ENCODE results near the gene AMOTL1. TPM values are rescaled to one million over a fixed set of nuclear protein-coding genes. Genes with fewer than 3 reads are reported as not detected.
"Not testable (repeated sequence)": the region's sequence is repeated elsewhere in the genome, so short reads cannot be mapped to it uniquely, and the experiment has no call there.

Gene AMOTL1
- total and polyA plus RNA-seq, 3 experiments from 2014 or later: 0.12 to 0.78 (median 0.50) TPM

- H3K4me1 Mint-ChIP-seq: no peaks in the 10 kb centered on the region
- Histone ChIP-seq H3K27me3 (ENCODE audit: insufficient read depth, low read length, poor library complexity, severe bottlenecking) (no peaks in the 10 kb centered on the region), H3K4me3 (ENCODE audit: low read length) (no peak overlapping the region), H3K36me3 (ENCODE audit: insufficient read depth, low read length) (no peaks in the 10 kb centered on the region), H3K9me3 (ENCODE audit: low read length) (no peaks in the 10 kb centered on the region), H3K4me1 (ENCODE audit: insufficient read depth, low read length) (no peaks in the 10 kb centered on the region), H3K27ac (ENCODE audit: low read depth, low read length) (no peak overlapping the region)
- no peak overlapping the region for H3K4me3 Mint-ChIP-seq
- no peaks in the 10 kb centered on the region for H3K9me3 Mint-ChIP-seq
- no peak overlapping the region for H3K27ac Mint-ChIP-seq
- CTCF ChIA-PET: no interaction called here
- DNase-seq: no peak
- no peaks in the 10 kb centered on the region for H3K36me3 Mint-ChIP-seq
- POLR2A ChIA-PET: no interaction called here
- H3K27me3 Mint-ChIP-seq: peaks cover 4 to 32% of the 10 kb centered on the region in 2 donors
Measured at GRCh38 chr11:94844031-94844430, 75.9 kb downstream of the AMOTL1 start.

GRCh38 chr11:94845622-94846021 is 77.5 kb downstream of the AMOTL1 start:
- Mint-ChIP-seq H3K36me3 (no peaks in the 10 kb centered on the region), H3K9me3 (no peaks in the 10 kb centered on the region), H3K4me3 (no peak overlapping the region), H3K27me3 (peaks cover 4 to 33% of the 10 kb centered on the region in 2 donors), H3K4me1 (no peaks in the 10 kb centered on the region), H3K27ac (no peak overlapping the region)
- Histone ChIP-seq H3K27me3 (ENCODE audit: insufficient read depth, low read length, poor library complexity, severe bottlenecking) (no peaks in the 10 kb centered on the region), H3K36me3 (ENCODE audit: insufficient read depth, low read length) (no peaks in the 10 kb centered on the region), H3K27ac (ENCODE audit: low read depth, low read length) (no peak overlapping the region), H3K4me3 (ENCODE audit: low read length) (no peak overlapping the region), H3K9me3 (ENCODE audit: low read length) (no peaks in the 10 kb centered on the region), H3K4me1 (ENCODE audit: insufficient read depth, low read length) (no peaks in the 10 kb centered on the region)
- DNase-seq: no peak
- ChIA-PET CTCF (no interaction called here), POLR2A (no interaction called here)

- Histone ChIP-seq H3K9me3 (ENCODE audit: low read length) (no peaks in the 10 kb centered on the region), H3K4me3 (ENCODE audit: low read length) (no peak overlapping the region), H3K4me1 (ENCODE audit: insufficient read depth, low read length) (no peaks in the 10 kb centered on the region), H3K36me3 (ENCODE audit: insufficient read depth, low read length) (no peaks in the 10 kb centered on the region), H3K27ac (ENCODE audit: low read depth, low read length) (no peak overlapping the region), H3K27me3 (ENCODE audit: insufficient read depth, low read length, poor library complexity, severe bottlenecking) (no peaks in the 10 kb centered on the region)
- Mint-ChIP-seq H3K36me3 (no peaks in the 10 kb centered on the region), H3K27ac (no peak overlapping the region), H3K9me3 (no peaks in the 10 kb centered on the region), H3K27me3 (peaks cover 4 to 30% of the 10 kb centered on the region in 2 donors), H3K4me1 (no peaks in the 10 kb centered on the region), H3K4me3 (no peak overlapping the region)
- DNase-seq: no peak
- CTCF ChIA-PET: no interaction called here
- POLR2A ChIA-PET: no interaction called here
Measured at GRCh38 chr11:94849839-94850238, 81.7 kb downstream of the AMOTL1 start.

- Histone ChIP-seq H3K9me3 (ENCODE audit: low read length) (no peaks in the 10 kb centered on the region), H3K36me3 (ENCODE audit: insufficient read depth, low read length) (no peaks in the 10 kb centered on the region), H3K4me3 (ENCODE audit: low read length) (no peak overlapping the region), H3K27ac (ENCODE audit: low read depth, low read length) (no peak overlapping the region), H3K4me1 (ENCODE audit: insufficient read depth, low read length) (no peaks in the 10 kb centered on the region), H3K27me3 (ENCODE audit: insufficient read depth, low read length, poor library complexity, severe bottlenecking) (no peaks in the 10 kb centered on the region)
- H3K27ac Mint-ChIP-seq: no peak overlapping the region
- CTCF ChIA-PET: no interaction called here
- H3K4me3 Mint-ChIP-seq: no peak overlapping the region
- peaks cover 4 to 24% of the 10 kb centered on the region in 2 donors for H3K27me3 Mint-ChIP-seq
- H3K36me3 Mint-ChIP-seq: no peaks in the 10 kb centered on the region
- H3K4me1 Mint-ChIP-seq: no peaks in the 10 kb centered on the region
- no peaks in the 10 kb centered on the region for H3K9me3 Mint-ChIP-seq
- POLR2A ChIA-PET: no interaction called here
- no peak for DNase-seq
Measured at GRCh38 chr11:94851864-94852636, 83.9 kb downstream of the AMOTL1 start.

- H3K4me1 Mint-ChIP-seq; H3K36me3 ChIP-seq (ENCODE audit: insufficient read depth, low read length); CTCF ChIA-PET; H3K4me1 ChIP-seq (ENCODE audit: insufficient read depth, low read length); H3K9me3 Mint-ChIP-seq; H3K4me3 ChIP-seq (ENCODE audit: low read length); DNase-seq; H3K9me3 ChIP-seq (ENCODE audit: low read length); H3K4me3 Mint-ChIP-seq; H3K36me3 Mint-ChIP-seq; H3K27me3 ChIP-seq (ENCODE audit: insufficient read depth, low read length, poor library complexity, severe bottlenecking); H3K27ac ChIP-seq (ENCODE audit: low read depth, low read length); POLR2A ChIA-PET; H3K27ac Mint-ChIP-seq: not testable (repeated sequence)
- peaks cover 6 to 24% of the 10 kb centered on the region in 2 donors for H3K27me3 Mint-ChIP-seq
Measured at GRCh38 chr11:94853288-94853687, 85.1 kb downstream of the AMOTL1 start.

GRCh38 chr11:94853836-94854235 is 85.7 kb downstream of the AMOTL1 start:
- H3K4me3 ChIP-seq (ENCODE audit: low read length): no peak overlapping the region
- H3K27ac ChIP-seq (ENCODE audit: low read depth, low read length): no peak overlapping the region
- no peaks in the 10 kb centered on the region for H3K9me3 ChIP-seq (ENCODE audit: low read length)
- no peaks in the 10 kb centered on the region for H3K36me3 ChIP-seq (ENCODE audit: insufficient read depth, low read length)
- DNase-seq: no peak
- peaks cover 6 to 22% of the 10 kb centered on the region in 2 donors for H3K27me3 Mint-ChIP-seq
- POLR2A ChIA-PET: no interaction called here
- H3K4me1 Mint-ChIP-seq: no peaks in the 10 kb centered on the region
- CTCF ChIA-PET: no interaction called here
- H3K4me3 Mint-ChIP-seq: no peak overlapping the region
- no peak overlapping the region for H3K27ac Mint-ChIP-seq
- H3K27me3 ChIP-seq (ENCODE audit: insufficient read depth, low read length, poor library complexity, severe bottlenecking): no peaks in the 10 kb centered on the region
- no peaks in the 10 kb centered on the region for H3K4me1 ChIP-seq (ENCODE audit: insufficient read depth, low read length)
- H3K9me3 Mint-ChIP-seq: no peaks in the 10 kb centered on the region
- H3K36me3 Mint-ChIP-seq: no peaks in the 10 kb centered on the region

- Mint-ChIP-seq H3K9me3 (no peaks in the 10 kb centered on the region), H3K4me1 (no peaks in the 10 kb centered on the region), H3K36me3 (no peaks in the 10 kb centered on the region), H3K27ac (no peak overlapping the region), H3K4me3 (no peak overlapping the region), H3K27me3 (peaks cover 6 to 17% of the 10 kb centered on the region in 2 donors)
- no peaks in the 10 kb centered on the region for H3K9me3 ChIP-seq (ENCODE audit: low read length)
- no peaks in the 10 kb centered on the region for H3K27me3 ChIP-seq (ENCODE audit: insufficient read depth, low read length, poor library complexity, severe bottlenecking)
- H3K4me3 ChIP-seq (ENCODE audit: low read length): no peak overlapping the region
- DNase-seq: no peak
- no peak overlapping the region for H3K27ac ChIP-seq (ENCODE audit: low read depth, low read length)
- POLR2A ChIA-PET: no interaction called here
- H3K4me1 ChIP-seq (ENCODE audit: insufficient read depth, low read length): no peaks in the 10 kb centered on the region
- CTCF ChIA-PET: no interaction called here
- no peaks in the 10 kb centered on the region for H3K36me3 ChIP-seq (ENCODE audit: insufficient read depth, low read length)
Measured at GRCh38 chr11:94854770-94855633, 86.8 kb downstream of the AMOTL1 start.

GRCh38 chr11:94855666-94856065 is 87.5 kb downstream of the AMOTL1 start:
- no peaks in the 10 kb centered on the region for H3K9me3 ChIP-seq (ENCODE audit: low read length)
- H3K36me3 ChIP-seq (ENCODE audit: insufficient read depth, low read length): no peaks in the 10 kb centered on the region
- H3K4me1 Mint-ChIP-seq: no peaks in the 10 kb centered on the region
- CTCF ChIA-PET: no interaction called here
- H3K27me3 Mint-ChIP-seq: peaks cover 6 to 15% of the 10 kb centered on the region in 2 donors
- H3K36me3 Mint-ChIP-seq: no peaks in the 10 kb centered on the region
- H3K27ac ChIP-seq (ENCODE audit: low read depth, low read length): no peak overlapping the region
- no peaks in the 10 kb centered on the region for H3K4me1 ChIP-seq (ENCODE audit: insufficient read depth, low read length)
- no peaks in the 10 kb centered on the region for H3K27me3 ChIP-seq (ENCODE audit: insufficient read depth, low read length, poor library complexity, severe bottlenecking)
- POLR2A ChIA-PET: no interaction called here
- H3K9me3 Mint-ChIP-seq: no peaks in the 10 kb centered on the region
- H3K4me3 ChIP-seq (ENCODE audit: low read length): no peak overlapping the region
- no peak overlapping the region for H3K27ac Mint-ChIP-seq
- H3K4me3 Mint-ChIP-seq: no peak overlapping the region
- DNase-seq: no peak
